ENCODE measurements around the gene RPTOR. TPM values are rescaled to one million over a fixed set of nuclear protein-coding genes. Genes with fewer than 3 reads are reported as not detected.

RPTOR gene
- polyA plus RNA-seq, 1 donor (not counting 4 experiments of a cell fraction or from before 2014, with no cell fraction given): 4.0 TPM

DNA sequence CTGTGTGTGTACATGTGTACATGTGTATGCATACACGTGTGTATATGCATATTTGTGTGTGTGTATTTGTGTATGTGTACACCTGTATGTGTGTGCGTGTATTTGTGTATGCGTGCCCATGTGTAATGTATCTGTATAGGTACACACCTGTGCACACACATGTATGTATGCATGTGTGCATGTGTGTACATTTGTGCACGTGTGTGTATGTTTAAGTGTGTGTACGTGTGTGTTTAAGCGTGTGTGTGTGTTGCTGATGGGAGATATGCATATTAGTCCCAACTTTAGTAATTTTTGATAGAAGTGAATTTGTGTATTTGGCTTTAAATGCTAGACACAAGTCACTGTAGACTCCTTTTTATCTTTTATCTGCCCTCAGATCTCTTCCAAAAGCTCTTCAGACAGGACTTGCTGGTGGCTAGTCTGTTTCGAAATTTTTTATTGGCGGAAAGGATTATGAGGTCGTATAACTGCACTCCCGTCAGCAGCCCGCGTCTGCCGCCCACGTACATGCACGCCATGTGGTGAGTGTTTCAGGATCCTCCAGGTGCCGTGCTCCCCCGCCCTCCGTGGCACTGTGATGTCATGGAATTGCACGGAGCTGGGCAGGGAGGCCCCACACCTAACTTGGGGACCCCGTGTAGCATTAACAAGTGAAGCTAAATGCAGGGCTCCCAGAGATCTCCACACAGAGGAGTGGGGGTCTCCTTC, 278.2 kb downstream of the RPTOR start:
- TF ChIP-seq EZH2 (IDR thresholded peaks at IDR 0.05; ENCODE audit: low read length): no peak
- peaks cover 33% of the 10 kb centered on the region for H3K4me1 ChIP-seq (ENCODE audit: control insufficient read depth, extremely low read depth, insufficient read depth, low read length)
- H3K27ac ChIP-seq (ENCODE audit: control insufficient read depth, insufficient read depth, low read length): no peak overlapping the region
- H3K4me3 ChIP-seq (ENCODE audit: control insufficient read depth in 2 of 3, extremely low read depth in 1 of 3, insufficient read depth in 2 of 3, low read depth in 1 of 3, low read length in 3 of 3): no peak overlapping the region
- no peak overlapping the region for H3K9ac ChIP-seq (ENCODE audit: control insufficient read depth, extremely low read depth, insufficient read depth, low read length)
- H2AFZ ChIP-seq (ENCODE audit: control insufficient read depth, low read length): no peak overlapping the region
- H3K36me3 ChIP-seq (ENCODE audit: control insufficient read depth in 2 of 2, extremely low read depth in 1 of 2, insufficient read depth in 2 of 2, low read length in 2 of 2): peaks cover 3 to 5% of the 10 kb centered on the region in 2 experiments
- no peaks in the 10 kb centered on the region for H3K79me2 ChIP-seq (ENCODE audit: control insufficient read depth, insufficient read depth, low read length)
- DNase-seq (ENCODE audit: low read depth, low spot score) (no peak), FAIRE-seq (no peak)
- H3K27me3 ChIP-seq (ENCODE audit: control insufficient read depth, extremely low read depth, insufficient read depth, low read length): no peaks in the 10 kb centered on the region
- H3K9me1 ChIP-seq (ENCODE audit: control insufficient read depth, extremely low read depth, insufficient read depth, low read length): no peaks in the 10 kb centered on the region
- H3K4me2 ChIP-seq (ENCODE audit: control insufficient read depth, extremely low read depth, insufficient read depth, low read depth, low read length): no peak overlapping the region
- no peaks in the 10 kb centered on the region for H3K9me3 ChIP-seq (ENCODE audit: control insufficient read depth, low read depth, low read length)
- dilution Hi-C loops (cut with MboI; ENCODE audit: extremely low pct_ligation_motif_present, low sequenced_read_pairs): no loop called here
- H4K20me1 ChIP-seq (ENCODE audit: control insufficient read depth, extremely low read depth, insufficient read depth, low read length): no peaks in the 10 kb centered on the region

DNA sequence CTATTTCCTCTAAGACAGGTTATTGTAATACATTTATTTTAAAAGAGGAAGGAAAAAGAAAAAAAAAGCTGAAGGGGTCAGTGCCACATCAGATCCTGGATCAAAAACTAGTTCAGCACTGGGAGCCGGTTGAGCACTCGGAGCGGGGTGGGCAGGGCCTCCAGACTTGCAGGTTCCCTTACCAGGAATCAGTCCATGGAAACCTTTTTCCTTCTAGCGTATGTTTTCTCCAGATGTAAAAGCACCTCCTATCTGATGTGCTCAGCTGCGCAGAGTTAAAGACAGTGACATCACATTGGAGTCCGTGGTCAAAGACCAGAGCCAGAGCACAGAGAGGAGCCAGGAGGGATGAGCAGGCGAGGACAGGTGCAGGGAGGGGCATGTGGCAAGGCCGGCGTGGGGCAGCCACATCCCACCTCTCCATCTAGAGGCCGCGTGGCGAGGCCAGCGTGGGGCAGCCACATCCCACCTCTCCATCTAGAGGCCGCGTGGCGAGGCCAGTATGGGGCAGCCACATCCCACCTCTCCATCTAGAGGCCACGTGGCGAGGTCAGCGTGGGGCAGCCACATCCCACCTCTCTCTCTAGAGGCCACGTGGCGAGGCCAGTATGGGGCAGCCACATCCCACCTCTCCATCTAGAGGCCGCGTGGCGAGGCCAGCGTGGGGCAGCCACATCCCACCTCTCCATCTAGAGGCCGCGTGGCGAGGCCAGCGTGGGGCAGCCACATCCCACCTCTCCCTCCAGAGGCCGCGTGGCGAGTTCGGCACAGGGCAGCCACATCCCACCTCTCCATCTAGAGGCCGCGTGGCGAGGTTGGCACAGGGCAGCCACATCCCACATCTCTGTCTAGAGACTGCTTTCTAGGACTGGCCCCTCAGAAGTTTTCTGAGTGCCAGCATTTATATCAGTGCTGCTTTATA, 280.2 kb downstream of the RPTOR start:
- Histone ChIP-seq H3K9me1 (ENCODE audit: control insufficient read depth, extremely low read depth, insufficient read depth, low read length) (no peaks in the 10 kb centered on the region), H4K20me1 (ENCODE audit: control insufficient read depth, extremely low read depth, insufficient read depth, low read length) (no peaks in the 10 kb centered on the region), H3K4me2 (ENCODE audit: control insufficient read depth, extremely low read depth, insufficient read depth, low read depth, low read length) (no peak overlapping the region), H3K36me3 (ENCODE audit: control insufficient read depth in 2 of 2, extremely low read depth in 1 of 2, insufficient read depth in 2 of 2, low read length in 2 of 2) (peaks cover 3 to 6% of the 10 kb centered on the region in 2 experiments), H3K27me3 (ENCODE audit: control insufficient read depth, extremely low read depth, insufficient read depth, low read length) (no peaks in the 10 kb centered on the region), H3K4me1 (ENCODE audit: control insufficient read depth, extremely low read depth, insufficient read depth, low read length) (peaks cover 24% of the 10 kb centered on the region), H3K9ac (ENCODE audit: control insufficient read depth, extremely low read depth, insufficient read depth, low read length) (no peak overlapping the region), H2AFZ (ENCODE audit: control insufficient read depth, low read length) (no peak overlapping the region), H3K79me2 (ENCODE audit: control insufficient read depth, insufficient read depth, low read length) (no peaks in the 10 kb centered on the region), H3K4me3 (ENCODE audit: control insufficient read depth in 2 of 3, extremely low read depth in 1 of 3, insufficient read depth in 2 of 3, low read depth in 1 of 3, low read length in 3 of 3) (no peak overlapping the region), H3K9me3 (ENCODE audit: control insufficient read depth, low read depth, low read length) (no peaks in the 10 kb centered on the region), H3K27ac (ENCODE audit: control insufficient read depth, insufficient read depth, low read length) (no peak overlapping the region)
- dilution Hi-C loops (cut with MboI; ENCODE audit: extremely low pct_ligation_motif_present, low sequenced_read_pairs): no loop called here
- TF ChIP-seq EZH2 (IDR thresholded peaks at IDR 0.05; ENCODE audit: low read length): no peak
- TF ChIP-seq, protein P1, sequence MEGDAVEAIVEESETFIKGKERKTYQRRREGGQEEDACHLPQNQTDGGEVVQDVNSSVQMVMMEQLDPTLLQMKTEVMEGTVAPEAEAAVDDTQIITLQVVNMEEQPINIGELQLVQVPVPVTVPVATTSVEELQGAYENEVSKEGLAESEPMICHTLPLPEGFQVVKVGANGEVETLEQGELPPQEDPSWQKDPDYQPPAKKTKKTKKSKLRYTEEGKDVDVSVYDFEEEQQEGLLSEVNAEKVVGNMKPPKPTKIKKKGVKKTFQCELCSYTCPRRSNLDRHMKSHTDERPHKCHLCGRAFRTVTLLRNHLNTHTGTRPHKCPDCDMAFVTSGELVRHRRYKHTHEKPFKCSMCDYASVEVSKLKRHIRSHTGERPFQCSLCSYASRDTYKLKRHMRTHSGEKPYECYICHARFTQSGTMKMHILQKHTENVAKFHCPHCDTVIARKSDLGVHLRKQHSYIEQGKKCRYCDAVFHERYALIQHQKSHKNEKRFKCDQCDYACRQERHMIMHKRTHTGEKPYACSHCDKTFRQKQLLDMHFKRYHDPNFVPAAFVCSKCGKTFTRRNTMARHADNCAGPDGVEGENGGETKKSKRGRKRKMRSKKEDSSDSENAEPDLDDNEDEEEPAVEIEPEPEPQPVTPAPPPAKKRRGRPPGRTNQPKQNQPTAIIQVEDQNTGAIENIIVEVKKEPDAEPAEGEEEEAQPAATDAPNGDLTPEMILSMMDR (optimal IDR thresholded peaks at IDR 0.05 in 1 of 3, IDR thresholded peaks at IDR 0.05 in 1 of 3, conservative IDR thresholded peaks at IDR 0.05 in 1 of 3; ENCODE audit: extremely low read depth in 1 of 3, insufficient read depth in 2 of 3, low read length in 3 of 3): no peak
- DNase-seq (ENCODE audit: low read depth, low spot score): no peak
- FAIRE-seq: no peak

Measured in keratinocyte (primary cell).